HepG2 (cell line): ENCODE data around the gene TBC1D1. TPM values are rescaled to one million over a fixed set of nuclear protein-coding genes. Genes with fewer than 3 reads are reported as not detected.

Experiments used
- ATAC-seq: fragments of 200-7000 bp; cut with Tn5 transposase; 3 replicates; pipeline ENCODE4 v1.9.1; 2020; ENCODE audit warnings: mild to moderate bottlenecking, moderate library complexity
- BruUV-seq: library from RNA; stranded (reverse); fragments of 400-500 nt; replicated peaks from 2 replicates; lab custom pipeline; 2021; lab: Mats Ljungman, UMichigan
- CTCF ChIA-PET: fragments of 300-600 bp; formaldehyde crosslinking; extraction: SDS; loops from one replicate; lab custom pipeline; 2021; ENCODE audit warnings: low total read pairs, inconsistent platforms, low intra/inter-chr PET ratio; lab: Yijun Ruan, JAX
- POLR2A ChIA-PET: fragments of 350-600 bp; sonication (Branson Sonifier 250); formaldehyde crosslinking; loops from one replicate; lab custom pipeline; 2020; ENCODE audit warnings: antibody characterized with exemption, inconsistent platforms; lab: Yijun Ruan, JAX
- DNase-seq: peaks from one replicate; pipeline ENCODE4 v3.0.0-alpha.2; 2015; ENCODE audit warnings: low spot score
- FAIRE-seq: peaks from 3 replicates; lab custom pipeline; 2011; peaks lifted over from hg19 to GRCh38; lab: Jason Lieb, UNC
- H2AFZ ChIP-seq: one replicate; pipeline ENCODE4 v1.6.1; 2011; ENCODE audit warnings: low read length, inconsistent platforms
- H3K27ac ChIP-seq: fragments of 300-600 bp; 3 replicates; pipeline ENCODE4 v1.8.0; 2011; ENCODE audit warnings: mixed run types, mild to moderate bottlenecking, mixed read lengths, low read length, inconsistent platforms; ENCODE audit not compliant: insufficient read depth; ENCODE audit errors: extremely low read length
- H3K27me3 ChIP-seq, 2 experiments: fragments of 200-600 bp in 1 of 2; 2 replicates in 1 of 2; 3 replicates in 1 of 2; pipeline versions ENCODE4 v1.6.0 to v1.8.0; 2011; ENCODE audit warnings: low read length in 2 of 2, mild to moderate bottlenecking in 2 of 2, moderate library complexity in 2 of 2, inconsistent platforms in 1 of 2; ENCODE audit not compliant: insufficient read depth in 2 of 2, control insufficient read depth in 1 of 2
- H3K36me3 ChIP-seq, 2 experiments: fragments of 200-600 bp in 1 of 2; replicated peaks in 1 of 2; 2 replicates in 1 of 2; 3 replicates in 1 of 2; pipeline versions ENCODE4 v1.5.1 to v1.8.0; 2011; ENCODE audit warnings: low read length in 2 of 2, inconsistent platforms in 1 of 2; ENCODE audit not compliant: insufficient read depth in 2 of 2, control insufficient read depth in 1 of 2
- H3K4me1 ChIP-seq: 2 replicates; pipeline ENCODE4 v1.5.1; 2012; ENCODE audit warnings: low read length, inconsistent platforms; ENCODE audit not compliant: insufficient read depth
- H3K4me2 ChIP-seq: 2 replicates; pipeline ENCODE4 v1.6.0; 2011; ENCODE audit warnings: low read depth, low read length, inconsistent platforms
- H3K4me3 ChIP-seq, 3 experiments: fragments of 200-600 bp in 1 of 3; sonication (generic), shearing (Covaris generic) in 1 of 3; replicated peaks in 1 of 3; 2 replicates each; pipeline ENCODE4 v1.5.1; 2011 to 2016; ENCODE audit warnings: low read length in 3 of 3, inconsistent platforms in 2 of 3, low read depth in 2 of 3, mild to moderate bottlenecking in 2 of 3, control low read depth in 1 of 3, mixed read lengths in 1 of 3; ENCODE audit not compliant: insufficient read depth in 1 of 3
- H3K79me2 ChIP-seq: one replicate; pipeline ENCODE4 v1.6.1; 2011; ENCODE audit warnings: low read length, inconsistent platforms; ENCODE audit not compliant: insufficient read depth
- H3K9ac ChIP-seq: 2 replicates; pipeline ENCODE4 v1.6.0; 2011; ENCODE audit warnings: mild to moderate bottlenecking, low read depth, low read length, inconsistent platforms; ENCODE audit not compliant: insufficient read depth
- H3K9me3 ChIP-seq: 2 replicates; pipeline ENCODE4 v1.5.1; 2012; ENCODE audit warnings: mild to moderate bottlenecking, low read length
- H4K20me1 ChIP-seq: 2 replicates; pipeline ENCODE4 v1.6.0; 2011; ENCODE audit warnings: inconsistent platforms, mild to moderate bottlenecking, low read length, moderate library complexity; ENCODE audit not compliant: insufficient read depth
- CBX1 ChIP-seq: IDR thresholded peaks from one replicate; pipeline ENCODE4 v1.6.1; 2016; ENCODE audit warnings: antibody characterized with exemption, low read depth
- DNMT1 ChIP-seq: sonication (generic); formaldehyde crosslinking; IDR thresholded peaks from 2 replicates; pipeline ENCODE4 v1.5.1; 2020; ENCODE audit warnings: mild to moderate bottlenecking, missing genetic modification reagents
- EHMT2 ChIP-seq: fragments of 200-600 bp; sonication (generic); IDR thresholded peaks from 2 replicates; pipeline ENCODE4 v1.7.0; 2017; ENCODE audit warnings: antibody characterized with exemption, low read depth, low read length, borderline replicate concordance
- ETS1 ChIP-seq: sonication (generic); formaldehyde crosslinking; IDR thresholded peaks from 2 replicates; pipeline ENCODE4 v1.4.0; 2020; ENCODE audit warnings: missing genetic modification reagents
- GPBP1L1 ChIP-seq: sonication (generic); formaldehyde crosslinking; IDR thresholded peaks from 2 replicates; pipeline ENCODE4 v1.5.0; 2020; ENCODE audit warnings: mild to moderate bottlenecking, missing genetic modification reagents
- ISL2 ChIP-seq: sonication (generic); formaldehyde crosslinking; IDR thresholded peaks from 2 replicates; pipeline ENCODE4 v1.5.0; 2020; ENCODE audit warnings: missing genetic modification reagents
- KDM6A ChIP-seq: IDR thresholded peaks from 2 replicates; pipeline ENCODE4 v1.6.1; 2016; ENCODE audit warnings: low read depth
- MXD1 ChIP-seq: sonication (generic); formaldehyde crosslinking; IDR thresholded peaks from 2 replicates; pipeline ENCODE4 v1.4.0; 2020; ENCODE audit warnings: mild to moderate bottlenecking, missing genetic modification reagents
- NFATC3 ChIP-seq: sonication (generic); formaldehyde crosslinking; IDR thresholded peaks from 2 replicates; pipeline ENCODE4 v1.5.1; 2020; ENCODE audit warnings: mild to moderate bottlenecking, missing genetic modification reagents
- RFXAP ChIP-seq: sonication (generic); formaldehyde crosslinking; IDR thresholded peaks from 2 replicates; pipeline ENCODE4 v1.4.0; 2020; ENCODE audit warnings: missing genetic modification reagents, borderline replicate concordance
- RXRA ChIP-seq: sonication (generic); formaldehyde crosslinking; IDR thresholded peaks from 2 replicates; pipeline ENCODE4 v1.5.1; 2020; ENCODE audit warnings: missing genetic modification reagents
- SIN3B ChIP-seq: fragments of 150-350 bp; IDR thresholded peaks from 2 replicates; pipeline ENCODE4 v1.6.1; 2014; ENCODE audit warnings: low read length
- ZBTB7B ChIP-seq: sonication (generic); formaldehyde crosslinking; IDR thresholded peaks from 2 replicates; pipeline ENCODE4 v1.4.0; 2020; ENCODE audit warnings: missing genetic modification reagents
- ZMYM4 ChIP-seq: sonication (generic); formaldehyde crosslinking; IDR thresholded peaks from 2 replicates; pipeline ENCODE4 v1.8.1; 2023; ENCODE audit warnings: mild to moderate bottlenecking, missing genetic modification reagents
- ZNF256 ChIP-seq: sonication (generic); formaldehyde crosslinking; conservative IDR thresholded peaks from 2 replicates; pipeline ENCODE4 v1.4.0; 2020; ENCODE audit warnings: missing genetic modification reagents
- ZNF616 ChIP-seq: sonication (generic); formaldehyde crosslinking; IDR thresholded peaks from 2 replicates; pipeline ENCODE4 v1.5.0; 2020; ENCODE audit warnings: low read depth, mild to moderate bottlenecking, missing genetic modification reagents
- WGBS: methylation state at CpG from one replicate; pipeline ENCODE4 v1.1.6; 2017; ENCODE audit warnings: low lambda C conversion rate; 5-methylcytosine and 5-hydroxymethylcytosine counted together
- in situ Hi-C: cut with HindIII; loops from 2 replicates; pipeline ENCODE4 v1.10.0; 2017; ENCODE audit warnings: low pct_unique_long_range_greater_than_20kb; ENCODE audit not compliant: extremely low pct_ligation_motif_present
- intact Hi-C: fragments of 100-400 bp; cut with micrococcal nuclease; formaldehyde crosslinking; loops from one replicate; pipeline ENCODE4 v1.10.0; 2022; ENCODE audit not compliant: unreplicated experiment
- polyA plus RNA-seq, 8 experiments: library from polyadenylated mRNA; depleted of rRNA in 3 of 8; stranded (reverse) in 7 of 8; unstranded in 1 of 8; fragments of >200 nt; fragmentation: Illumina TruSeq in 4 of 8; extraction: Trizol in 4 of 8; gene quantifications; 2 replicates each; pipeline versions ENCODE4 v1.2.1 to v1.2.3, GENCODE V29; 2011 to 2016; ENCODE audit warnings: low read depth in 4 of 8, missing spikeins in 1 of 8, mixed read lengths in 1 of 8; ENCODE audit not compliant: insufficient read depth in 1 of 8
- total RNA-seq, 5 experiments: library from RNA; depleted of rRNA; stranded (reverse); fragments of >200 nt; fragmentation: Illumina TruSeq; extraction: Trizol; gene quantifications; 2 replicates each; pipeline ENCODE4 v1.2.3, GENCODE V29; 2016; ENCODE audit warnings: low read depth in 1 of 5

TBC1D1 gene
- total and polyA plus RNA-seq, 2 of the 13 experiments (the other 11 are each of a cell fraction or from before 2014, with no cell fraction given), result 37.3 to 62.8 TPM

- H2AFZ ChIP-seq, result no peak overlapping the region
- H3K36me3 ChIP-seq, result no peaks in the 10 kb centered on the region
- BruUV-seq, result no TSS peak
- FAIRE-seq (no peak), ATAC-seq (no peak), DNase-seq (no peak)
- no peaks in the 10 kb centered on the region for H3K9me3 ChIP-seq
- H3K27ac ChIP-seq, result no peak overlapping the region
- no peak overlapping the region for H3K9ac ChIP-seq
- in situ Hi-C loops, result no loop called here
- no peaks in the 10 kb centered on the region for H3K79me2 ChIP-seq
- 63% methylated on average over 8 of the region's 8 CpGs for WGBS
- peaks cover 10% of the 10 kb centered on the region; the same call in 1 of the 2 replicates for H3K4me1 ChIP-seq
- H3K4me2 ChIP-seq, result no peak overlapping the region
- H4K20me1 ChIP-seq, result no peaks in the 10 kb centered on the region
- CTCF ChIA-PET, result no interaction called here
- TF ChIP-seq ZBTB7B (no peak), CBX1 (no peak), MXD1 (CRISPR knock-in tag) (no peak), ZMYM4 (CRISPR knock-in tag) (no peak), KDM6A (CRISPR knock-in tag) (no peak), RXRA (CRISPR knock-in tag) (no peak)
- POLR2A ChIA-PET, result no interaction called here
- no peak overlapping the region for H3K4me3 ChIP-seq
- H3K27me3 ChIP-seq, result peaks cover 0 to 8% of the 10 kb centered on the region in 2 experiments; a peak in 1 of 5 replicates
- intact Hi-C loops, result no loop called here
These were observed 18.6 kb downstream of the TBC1D1 start for GRCh38 chr4:37909332-37910090.

GRCh38 chr4:37910091-37910486 lies 19.2 kb downstream of the TBC1D1 start:
- Histone ChIP-seq H3K4me3 (no peak overlapping the region), H4K20me1 (no peaks in the 10 kb centered on the region), H3K4me1 (peaks cover 16% of the 10 kb centered on the region; the same call in 1 of the 2 replicates), H2AFZ (no peak overlapping the region), H3K27ac (no peak overlapping the region), H3K9me3 (no peaks in the 10 kb centered on the region), H3K36me3 (no peaks in the 10 kb centered on the region), H3K9ac (no peak overlapping the region), H3K4me2 (no peak overlapping the region), H3K27me3 (peaks cover 0 to 8% of the 10 kb centered on the region in 2 experiments; a peak in 1 of 5 replicates), H3K79me2 (no peaks in the 10 kb centered on the region)
- ATAC-seq (no peak), FAIRE-seq (no peak), DNase-seq (no peak)
- ChIA-PET CTCF (no interaction called here), POLR2A (no interaction called here)
- BruUV-seq, result no TSS peak
- in situ Hi-C loops, result no loop called here
- intact Hi-C loops, result no loop called here
- 98% methylated on average over 1 of the region's 1 CpG for WGBS
- no peak for TF ChIP-seq ZNF616
- no peak for TF ChIP-seq ZNF256
- no peak for TF ChIP-seq SIN3B
- TF ChIP-seq DNMT1 (CRISPR knock-in tag), result no peak
- TF ChIP-seq GPBP1L1, result no peak
- no peak for TF ChIP-seq EHMT2
- TF ChIP-seq RXRA (CRISPR knock-in tag), result no peak
- no peak for TF ChIP-seq ETS1 (CRISPR knock-in tag)
- TF ChIP-seq ISL2 (CRISPR knock-in tag), result no peak
- no peak for TF ChIP-seq RFXAP
- TF ChIP-seq NFATC3 (CRISPR knock-in tag), result no peak
